Mucosa of rectum (tissue), 2 donors: ENCODE measurements around the gene CPSF4.

Experiments
- H3K27ac ChIP-seq, 2 donors: one replicate each; pipeline ENCODE4 v1.7.0; 2013; ENCODE audit warnings: inconsistent platforms in 2 of 2, low read depth in 2 of 2, low read length in 2 of 2
- H3K27me3 ChIP-seq, 2 donors: one replicate each; pipeline ENCODE4 v1.7.0; 2013; ENCODE audit warnings: low read length in 2 of 2; ENCODE audit not compliant: control insufficient read depth in 2 of 2, insufficient read depth in 2 of 2
- H3K36me3 ChIP-seq, 2 donors: one replicate each; pipeline ENCODE4 v1.7.0; 2013; ENCODE audit warnings: low read length in 2 of 2; ENCODE audit not compliant: control insufficient read depth in 2 of 2, insufficient read depth in 2 of 2
- H3K4me1 ChIP-seq, 2 donors: one replicate each; pipeline ENCODE4 v1.7.0; 2013; ENCODE audit warnings: low read length in 2 of 2, mild to moderate bottlenecking in 1 of 2; ENCODE audit not compliant: control insufficient read depth in 2 of 2, insufficient read depth in 2 of 2
- H3K4me3 ChIP-seq, 2 donors: one replicate each; pipeline ENCODE4 v1.7.0; 2013; ENCODE audit warnings: low read length in 2 of 2
- H3K9ac ChIP-seq, 2 donors: one replicate each; pipeline ENCODE4 v1.7.0; 2013; ENCODE audit warnings: low read length in 2 of 2, low read depth in 1 of 2, mild to moderate bottlenecking in 1 of 2
- H3K9me3 ChIP-seq, 2 donors: one replicate each; pipeline ENCODE4 v1.7.0; 2013; ENCODE audit warnings: low read length in 2 of 2; ENCODE audit not compliant: control insufficient read depth in 2 of 2
- donor health status: healthy.
- donor health status: Normal muscosa, but diverticular disease.

Gene CPSF4

GRCh38 chr7:99457050-99457649 is 18.4 kb downstream of the CPSF4 start:
- Histone ChIP-seq H3K4me3 (no peak overlapping the region), H3K9ac (no peak overlapping the region), H3K27me3 (no peaks in the 10 kb centered on the region), H3K4me1 (no peaks in the 10 kb centered on the region), H3K36me3 (peaks cover 55 to 76% of the 10 kb centered on the region in 2 donors), H3K27ac (no peak overlapping the region), H3K9me3 (no peaks in the 10 kb centered on the region)

- H3K36me3 ChIP-seq: peaks cover 57 to 74% of the 10 kb centered on the region in 2 donors
- no peak overlapping the region for H3K27ac ChIP-seq
- H3K9ac ChIP-seq: no peak overlapping the region
- H3K27me3 ChIP-seq: no peaks in the 10 kb centered on the region
- H3K9me3 ChIP-seq: no peaks in the 10 kb centered on the region
- no peak overlapping the region for H3K4me3 ChIP-seq
- H3K4me1 ChIP-seq: no peaks in the 10 kb centered on the region
Observed at GRCh38 chr7:99457650-99458493, 19.1 kb downstream of the CPSF4 start.

GRCh38 chr7:99459087-99459486 is 20.3 kb downstream of the CPSF4 start:
- Histone ChIP-seq H3K9ac (no peak overlapping the region), H3K27me3 (no peaks in the 10 kb centered on the region), H3K9me3 (no peaks in the 10 kb centered on the region), H3K4me3 (no peak overlapping the region), H3K36me3 (peaks cover 53 to 67% of the 10 kb centered on the region in 2 donors), H3K27ac (no peak overlapping the region), H3K4me1 (peaks cover 2 to 4% of the 10 kb centered on the region in 2 donors)

- Histone ChIP-seq H3K27ac (no peak overlapping the region), H3K9ac (no peak overlapping the region), H3K36me3 (peaks cover 47 to 54% of the 10 kb centered on the region in 2 donors), H3K9me3 (no peaks in the 10 kb centered on the region), H3K4me1 (peaks cover 11 to 15% of the 10 kb centered on the region in 2 donors), H3K27me3 (no peaks in the 10 kb centered on the region), H3K4me3 (no peak overlapping the region)
Observed at GRCh38 chr7:99460651-99461050, 21.9 kb downstream of the CPSF4 start.

DNA sequence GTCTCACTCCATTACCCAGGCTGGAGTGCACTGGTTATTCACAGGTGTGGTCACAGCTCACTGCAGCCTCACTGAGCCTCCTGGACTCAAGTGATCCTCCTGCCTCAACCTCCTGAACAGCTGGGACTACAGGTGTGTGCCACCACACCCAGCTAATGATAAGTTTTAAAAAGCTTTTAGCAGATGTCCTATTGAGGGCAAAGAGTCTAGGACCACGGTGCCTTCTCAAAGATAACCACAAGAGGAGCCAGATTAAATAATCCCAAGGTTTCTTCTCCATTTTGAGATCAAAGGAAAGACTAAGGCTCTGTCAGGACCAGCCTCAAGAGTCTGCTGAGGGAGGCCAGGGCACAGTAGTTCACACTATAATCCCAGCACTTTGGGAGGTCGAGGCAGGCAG is 22.5 kb downstream of the CPSF4 start:
- Histone ChIP-seq H3K9ac (no peak overlapping the region), H3K4me1 (peaks cover 11 to 16% of the 10 kb centered on the region in 2 donors), H3K27ac (no peak overlapping the region), H3K4me3 (no peak overlapping the region), H3K36me3 (peaks cover 42 to 48% of the 10 kb centered on the region in 2 donors), H3K9me3 (no peaks in the 10 kb centered on the region), H3K27me3 (no peaks in the 10 kb centered on the region)

- H3K9ac ChIP-seq: peak overlapping the region; percentile 93 to 94
- no peaks in the 10 kb centered on the region for H3K27me3 ChIP-seq
- peak overlapping the region; percentile 86 to 97 for H3K4me3 ChIP-seq
- peak overlapping the region; percentile 87 for H3K27ac ChIP-seq
- no peaks in the 10 kb centered on the region for H3K9me3 ChIP-seq
- peaks cover 11 to 16% of the 10 kb centered on the region in 2 donors for H3K4me1 ChIP-seq
- peaks cover 7 to 12% of the 10 kb centered on the region in 2 donors for H3K36me3 ChIP-seq
Observed at GRCh38 chr7:99465421-99465768, 26.7 kb downstream of the CPSF4 start.

- Histone ChIP-seq H3K9me3 (no peaks in the 10 kb centered on the region), H3K4me3 (no peak overlapping the region), H3K36me3 (peaks cover 0 to 5% of the 10 kb centered on the region in 2 donors), H3K27ac (no peak overlapping the region), H3K27me3 (no peaks in the 10 kb centered on the region), H3K4me1 (peaks cover 13 to 21% of the 10 kb centered on the region in 2 donors), H3K9ac (no peak overlapping the region)
Observed at GRCh38 chr7:99468336-99468918, 29.7 kb downstream of the CPSF4 start.

- no peaks in the 10 kb centered on the region for H3K36me3 ChIP-seq
- H3K4me1 ChIP-seq: peaks cover 17 to 22% of the 10 kb centered on the region in 2 donors
- H3K9me3 ChIP-seq: no peaks in the 10 kb centered on the region
- H3K9ac ChIP-seq: no peak overlapping the region
- H3K27ac ChIP-seq: no peak overlapping the region
- H3K27me3 ChIP-seq: no peaks in the 10 kb centered on the region
- no peak overlapping the region for H3K4me3 ChIP-seq
Observed at GRCh38 chr7:99469381-99470065, 30.8 kb downstream of the CPSF4 start.

DNA sequence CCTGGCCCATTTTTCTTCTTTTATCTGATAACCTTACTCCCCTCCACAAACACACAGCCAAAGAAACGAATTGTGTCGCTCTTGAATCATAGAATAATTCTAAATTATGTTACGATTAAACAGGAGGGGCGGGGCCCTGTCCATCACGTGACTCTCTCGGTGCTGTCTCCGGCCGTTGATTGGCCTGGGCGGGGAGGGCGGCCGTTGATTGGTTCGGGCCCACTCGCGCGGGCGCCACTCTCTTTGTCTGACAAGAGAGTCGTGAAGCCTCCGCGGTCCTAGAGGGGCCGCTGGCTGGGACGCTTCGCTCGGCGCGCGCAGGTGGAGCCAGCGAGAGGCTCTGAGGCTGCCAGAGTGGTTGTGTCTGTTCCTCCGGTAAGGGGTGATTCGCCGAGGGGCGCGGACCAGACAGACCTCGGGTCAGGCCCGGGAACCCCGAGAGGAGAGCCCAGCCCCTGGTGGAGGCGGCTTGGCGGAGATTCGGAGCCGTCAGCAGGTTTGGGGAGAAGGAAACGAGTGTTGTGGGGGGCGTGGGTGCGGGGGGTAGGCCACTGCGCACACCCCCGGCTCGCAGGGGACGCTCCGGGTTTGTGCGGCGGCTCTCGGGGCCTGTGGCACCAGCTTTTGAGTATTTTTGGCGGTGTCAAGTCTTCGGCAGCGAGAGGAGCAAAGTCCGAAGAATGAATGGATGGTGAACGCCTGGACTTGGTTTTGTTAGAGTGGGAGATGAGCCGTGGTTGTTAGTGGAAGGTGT is 34.0 kb downstream of the CPSF4 start, which contains the start of gene ZNF789:
TSS of gene ZNF789 (plus strand) at position 330 of the 754 bp plus-strand sequence. CDS start 3,567 bp downstream, outside the sequence.
- peaks cover 9 to 11% of the 10 kb centered on the region in 2 donors for H3K4me1 ChIP-seq
- H3K27me3 ChIP-seq: no peaks in the 10 kb centered on the region
- peak within 1 kb of the TSS; percentile 85 to 91 for H3K9ac ChIP-seq
- H3K36me3 ChIP-seq: no peaks in the 10 kb centered on the region
- peak within 1 kb of the TSS; percentile 79 to 89 for H3K4me3 ChIP-seq
- no peaks in the 10 kb centered on the region for H3K9me3 ChIP-seq
- peak within 1 kb of the TSS; percentile 89 to 90 for H3K27ac ChIP-seq
